PC-9 (cell line): ENCODE results near the gene C1orf167. TPM values are rescaled to one million over a fixed set of nuclear protein-coding genes. Genes with fewer than 3 reads are reported as not detected.

Experiments used
- BruUV-seq: library from RNA; stranded (reverse); fragments of 400-500 nt; replicated peaks from 2 replicates; lab custom pipeline; 2021; lab: Mats Ljungman, UMichigan
- CTCF ChIA-PET: fragments of 300-600 bp; sonication (Branson Sonifier 250); formaldehyde crosslinking; loops from one replicate; lab custom pipeline; 2022; ENCODE audit warnings: antibody characterized with exemption; lab: Charles Lee
- POLR2A ChIA-PET: fragments of 300-600 bp; sonication (Branson Sonifier 250); formaldehyde crosslinking; loops from one replicate; lab custom pipeline; 2022; ENCODE audit warnings: antibody characterized with exemption; ENCODE audit not compliant: unreplicated experiment; lab: Charles Lee
- DNase-seq, 2 experiments: peaks; one replicate each; pipeline versions ENCODE4 v3.0.0 to v3.0.0-alpha.2; 2015 to 2022; ENCODE audit warnings: mixed read lengths in 1 of 2
- H2AFZ ChIP-seq: fragments of 200-600 bp; sonication (generic); 2 replicates; pipeline ENCODE4 v1.8.1; 2017; ENCODE audit warnings: antibody characterized with exemption
- H3F3A ChIP-seq: fragments of 200-600 bp; sonication (generic); 2 replicates; pipeline ENCODE4 v1.8.1; 2017; ENCODE audit warnings: antibody characterized with exemption, mild to moderate bottlenecking, low read depth; ENCODE audit not compliant: insufficient read depth
- H3K27ac ChIP-seq: fragments of 200-600 bp; sonication (generic); 2 replicates; pipeline ENCODE4 v1.6.1; 2016; ENCODE audit warnings: mixed run types
- H3K27me3 ChIP-seq: fragments of 200-600 bp; sonication (generic); 2 replicates; pipeline ENCODE4 v1.6.1; 2016; ENCODE audit warnings: low read depth, mixed run types; ENCODE audit not compliant: insufficient read depth
- H3K36me3 ChIP-seq: fragments of 200-600 bp; sonication (generic); 2 replicates; pipeline ENCODE4 v1.6.1; 2016; ENCODE audit warnings: low read depth, mixed run types
- H3K4me1 ChIP-seq: fragments of 200-600 bp; sonication (generic); replicated peaks from 2 replicates; pipeline ENCODE4 v1.6.1; 2016; ENCODE audit warnings: mixed run types; ENCODE audit not compliant: insufficient read depth
- H3K4me2 ChIP-seq: fragments of 200-600 bp; sonication (generic); 2 replicates; pipeline ENCODE4 v1.6.1; 2017; ENCODE audit warnings: mixed run types
- H3K4me3 ChIP-seq: fragments of 200-600 bp; sonication (generic); 2 replicates; pipeline ENCODE4 v1.6.1; 2016; ENCODE audit warnings: mixed run types
- H3K79me2 ChIP-seq: fragments of 200-600 bp; sonication (generic); 2 replicates; pipeline ENCODE4 v1.6.1; 2017; ENCODE audit warnings: low read depth, mixed run types
- H3K9me2 ChIP-seq: fragments of 200-600 bp; sonication (generic); 2 replicates; pipeline ENCODE4 v1.8.1; 2017; ENCODE audit warnings: mild to moderate bottlenecking; ENCODE audit not compliant: insufficient read depth
- H3K9me3 ChIP-seq: fragments of 200-600 bp; sonication (generic); 2 replicates; pipeline ENCODE4 v1.8.1; 2016; ENCODE audit warnings: low read depth; ENCODE audit not compliant: insufficient read depth
- H4K20me1 ChIP-seq: fragments of 200-600 bp; sonication (generic); 2 replicates; pipeline ENCODE4 v1.8.1; 2017; ENCODE audit not compliant: insufficient read depth
- EZH2 ChIP-seq: fragments of 200-600 bp; sonication (generic); IDR thresholded peaks from 2 replicates; pipeline ENCODE4 v1.8.0; 2017; ENCODE audit warnings: antibody characterized with exemption, low read depth
- intact Hi-C: fragments of 100-400 bp; cut with micrococcal nuclease; formaldehyde crosslinking; loops from one replicate; pipeline ENCODE4 v1.10.0; 2022; ENCODE audit not compliant: unreplicated experiment
- total RNA-seq: library from RNA; stranded (reverse); gene quantifications from 2 replicates; pipeline ENCODE4 v1.2.3, GENCODE V29; 2021
- TF ChIP-seq, protein P1 (sequence below): fragments of 200-600 bp; sonication (generic); conservative IDR thresholded peaks from 2 replicates; pipeline ENCODE4 v1.6.1; 2017; ENCODE audit warnings: mixed run types, antibody characterized with exemption, mild to moderate bottlenecking, moderate library complexity

The C1orf167 gene
- total RNA-seq, 1 experiment from 2014 or later: not detected

DNA sequence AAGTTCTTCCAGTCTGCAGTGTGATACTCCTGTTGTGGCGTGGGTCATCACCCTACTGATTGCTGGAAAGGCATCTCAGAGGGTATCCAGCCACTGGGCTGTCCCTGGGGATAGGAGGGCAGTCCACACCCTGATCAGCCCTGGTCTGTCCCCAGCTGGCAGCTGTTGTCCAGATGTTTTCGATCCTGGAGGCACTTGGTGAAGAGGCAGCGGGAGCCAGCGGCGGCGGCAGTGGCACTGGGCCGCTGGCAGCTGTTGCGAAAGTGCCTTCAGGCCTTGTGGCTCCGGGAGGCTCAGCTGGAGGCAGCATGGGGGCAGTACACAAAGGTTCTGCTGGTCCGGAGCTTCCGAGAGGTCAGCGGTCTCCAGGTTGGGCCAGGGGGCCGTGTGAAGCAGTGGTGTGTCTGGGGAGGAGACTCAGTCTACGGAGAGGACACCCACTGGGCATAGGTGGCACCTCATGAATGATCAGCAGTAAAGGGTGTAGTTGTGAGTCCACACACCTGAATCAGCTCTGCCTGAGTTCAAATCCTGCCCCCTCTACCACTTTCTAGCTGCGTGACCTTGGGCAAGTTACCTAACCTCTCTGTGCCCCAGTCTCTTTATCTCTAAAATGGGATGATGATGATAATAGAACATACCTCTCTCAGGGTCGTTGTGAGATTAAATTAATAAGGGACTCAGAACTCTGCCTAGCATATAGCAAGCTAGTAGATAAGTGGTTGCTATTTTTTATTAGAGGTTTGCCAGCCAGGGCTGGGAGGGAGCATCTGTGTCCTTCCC, 6.1 kb downstream of the C1orf167 start:
- ChIA-PET POLR2A (interaction anchor here (0.6 kb wide), 1 partner anchor 496 kb away, joined by 4 read pairs; no protein-coding TSS in a partner anchor), CTCF (interaction anchor here (0.6 kb wide), 1 partner anchor 173 kb away, joined by 5 read pairs; no protein-coding TSS in a partner anchor)
- no TSS peak for BruUV-seq

GRCh38 chr1:11768821-11769220, 6.8 kb downstream of the C1orf167 start:
- H3K27ac ChIP-seq: no peak overlapping the region
- H3K79me2 ChIP-seq: no peaks in the 10 kb centered on the region
- H2AFZ ChIP-seq: no peak overlapping the region
- no peaks in the 10 kb centered on the region for H3F3A ChIP-seq
- H3K36me3 ChIP-seq: no peaks in the 10 kb centered on the region
- intact Hi-C loops: no loop called here
- POLR2A ChIA-PET: interaction anchor here (0.6 kb wide), 1 partner anchor 496 kb away, joined by 4 read pairs; no protein-coding TSS in a partner anchor
- H3K4me3 ChIP-seq: no peak overlapping the region
- no peak for DNase-seq
- H4K20me1 ChIP-seq: no peaks in the 10 kb centered on the region
- no peaks in the 10 kb centered on the region for H3K4me1 ChIP-seq
- H3K9me2 ChIP-seq: no peaks in the 10 kb centered on the region
- TF ChIP-seq, protein P1, sequence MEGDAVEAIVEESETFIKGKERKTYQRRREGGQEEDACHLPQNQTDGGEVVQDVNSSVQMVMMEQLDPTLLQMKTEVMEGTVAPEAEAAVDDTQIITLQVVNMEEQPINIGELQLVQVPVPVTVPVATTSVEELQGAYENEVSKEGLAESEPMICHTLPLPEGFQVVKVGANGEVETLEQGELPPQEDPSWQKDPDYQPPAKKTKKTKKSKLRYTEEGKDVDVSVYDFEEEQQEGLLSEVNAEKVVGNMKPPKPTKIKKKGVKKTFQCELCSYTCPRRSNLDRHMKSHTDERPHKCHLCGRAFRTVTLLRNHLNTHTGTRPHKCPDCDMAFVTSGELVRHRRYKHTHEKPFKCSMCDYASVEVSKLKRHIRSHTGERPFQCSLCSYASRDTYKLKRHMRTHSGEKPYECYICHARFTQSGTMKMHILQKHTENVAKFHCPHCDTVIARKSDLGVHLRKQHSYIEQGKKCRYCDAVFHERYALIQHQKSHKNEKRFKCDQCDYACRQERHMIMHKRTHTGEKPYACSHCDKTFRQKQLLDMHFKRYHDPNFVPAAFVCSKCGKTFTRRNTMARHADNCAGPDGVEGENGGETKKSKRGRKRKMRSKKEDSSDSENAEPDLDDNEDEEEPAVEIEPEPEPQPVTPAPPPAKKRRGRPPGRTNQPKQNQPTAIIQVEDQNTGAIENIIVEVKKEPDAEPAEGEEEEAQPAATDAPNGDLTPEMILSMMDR: no peak
- no peak for TF ChIP-seq EZH2
- H3K9me3 ChIP-seq: no peaks in the 10 kb centered on the region
- H3K27me3 ChIP-seq: no peaks in the 10 kb centered on the region
- CTCF ChIA-PET: no interaction called here
- H3K4me2 ChIP-seq: no peak overlapping the region
- BruUV-seq: no TSS peak

More for the DNA sequence above, 6.1 kb downstream of the C1orf167 start:
- H3K9me2 ChIP-seq: no peaks in the 10 kb centered on the region
- H3K79me2 ChIP-seq: no peaks in the 10 kb centered on the region
- no peaks in the 10 kb centered on the region for H3F3A ChIP-seq
- H2AFZ ChIP-seq: no peak overlapping the region
- H3K27ac ChIP-seq: no peak overlapping the region
- H3K36me3 ChIP-seq: no peaks in the 10 kb centered on the region
- no peaks in the 10 kb centered on the region for H3K27me3 ChIP-seq
- TF ChIP-seq, protein P1: no peak
- TF ChIP-seq EZH2: no peak
- no peaks in the 10 kb centered on the region for H3K4me1 ChIP-seq
- H3K9me3 ChIP-seq: no peaks in the 10 kb centered on the region
- no peak for DNase-seq
- H3K4me3 ChIP-seq: no peak overlapping the region
- H4K20me1 ChIP-seq: no peaks in the 10 kb centered on the region
- intact Hi-C loops: no loop called here
- no peak overlapping the region for H3K4me2 ChIP-seq

- no peaks in the 10 kb centered on the region for H3K79me2 ChIP-seq
- H3F3A ChIP-seq: no peaks in the 10 kb centered on the region
- no peak overlapping the region for H3K27ac ChIP-seq
- H3K4me2 ChIP-seq: no peak overlapping the region
- no peak for TF ChIP-seq EZH2
- TF ChIP-seq, protein P1: no peak
- no peaks in the 10 kb centered on the region for H3K4me1 ChIP-seq
- DNase-seq: no peak
- H3K36me3 ChIP-seq: no peaks in the 10 kb centered on the region
- H2AFZ ChIP-seq: no peak overlapping the region
- H4K20me1 ChIP-seq: no peaks in the 10 kb centered on the region
- no peaks in the 10 kb centered on the region for H3K9me3 ChIP-seq
- no peaks in the 10 kb centered on the region for H3K27me3 ChIP-seq
- POLR2A ChIA-PET: no interaction called here
- intact Hi-C loops: no loop called here
- CTCF ChIA-PET: no interaction called here
- H3K4me3 ChIP-seq: no peak overlapping the region
- no TSS peak for BruUV-seq
- no peaks in the 10 kb centered on the region for H3K9me2 ChIP-seq
Measured at GRCh38 chr1:11769274-11769673, 7.3 kb downstream of the C1orf167 start.
